GM06990 (cell line): Measurements from ENCODE around the gene COL8A1.

ENCODE experiments used
- DNase-seq: peaks from one replicate; pipeline ENCODE4 v3.0.0-alpha.2; 2011; ENCODE audit not compliant: insufficient read length; ENCODE audit errors: extremely low read depth
- H3K27me3 ChIP-seq: replicated peaks from 2 replicates; pipeline ENCODE4 v1.6.0; 2011; ENCODE audit warnings: low read length; ENCODE audit not compliant: control insufficient read depth, insufficient read depth
- H3K36me3 ChIP-seq: 2 replicates; pipeline ENCODE4 v1.5.1; 2011; ENCODE audit warnings: low read length; ENCODE audit not compliant: control insufficient read depth, insufficient read depth
- H3K4me3 ChIP-seq: replicated peaks from 2 replicates; pipeline ENCODE4 v1.5.1; 2011; ENCODE audit warnings: low read depth, mild to moderate bottlenecking, control low read depth, low read length
- TF ChIP-seq, protein P1 (sequence below): IDR thresholded peaks from 2 replicates; pipeline ENCODE4 v1.5.1; 2011; ENCODE audit warnings: low read length, control low read depth, mild to moderate bottlenecking, inconsistent platforms; ENCODE audit not compliant: insufficient read depth, poor library complexity, severe bottlenecking

The COL8A1 gene

DNA sequence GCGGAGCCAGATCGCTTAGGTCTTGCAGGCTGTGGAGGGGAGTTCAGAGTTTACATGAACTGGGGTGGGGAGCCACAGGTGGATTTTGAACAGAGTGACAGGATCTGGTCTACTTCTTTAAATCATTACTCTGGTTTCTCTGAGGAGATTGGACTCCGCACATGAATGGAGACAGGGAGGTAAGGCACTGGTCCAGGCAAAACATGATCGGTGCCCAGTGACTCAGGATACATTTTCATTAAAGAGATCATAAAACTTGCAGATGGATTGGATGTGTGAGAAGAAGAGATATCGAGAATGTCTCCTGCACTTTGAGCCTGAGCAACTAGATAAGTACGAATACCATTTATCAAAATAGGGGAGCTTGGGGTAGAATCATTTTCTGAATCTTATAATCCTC, 117.4 kb downstream of the COL8A1 start:
- DNase-seq, result no peak
- Histone ChIP-seq H3K4me3 (no peak overlapping the region), H3K27me3 (no peaks in the 10 kb centered on the region), H3K36me3 (no peaks in the 10 kb centered on the region)
- TF ChIP-seq, protein P1, sequence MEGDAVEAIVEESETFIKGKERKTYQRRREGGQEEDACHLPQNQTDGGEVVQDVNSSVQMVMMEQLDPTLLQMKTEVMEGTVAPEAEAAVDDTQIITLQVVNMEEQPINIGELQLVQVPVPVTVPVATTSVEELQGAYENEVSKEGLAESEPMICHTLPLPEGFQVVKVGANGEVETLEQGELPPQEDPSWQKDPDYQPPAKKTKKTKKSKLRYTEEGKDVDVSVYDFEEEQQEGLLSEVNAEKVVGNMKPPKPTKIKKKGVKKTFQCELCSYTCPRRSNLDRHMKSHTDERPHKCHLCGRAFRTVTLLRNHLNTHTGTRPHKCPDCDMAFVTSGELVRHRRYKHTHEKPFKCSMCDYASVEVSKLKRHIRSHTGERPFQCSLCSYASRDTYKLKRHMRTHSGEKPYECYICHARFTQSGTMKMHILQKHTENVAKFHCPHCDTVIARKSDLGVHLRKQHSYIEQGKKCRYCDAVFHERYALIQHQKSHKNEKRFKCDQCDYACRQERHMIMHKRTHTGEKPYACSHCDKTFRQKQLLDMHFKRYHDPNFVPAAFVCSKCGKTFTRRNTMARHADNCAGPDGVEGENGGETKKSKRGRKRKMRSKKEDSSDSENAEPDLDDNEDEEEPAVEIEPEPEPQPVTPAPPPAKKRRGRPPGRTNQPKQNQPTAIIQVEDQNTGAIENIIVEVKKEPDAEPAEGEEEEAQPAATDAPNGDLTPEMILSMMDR, result no peak

DNA sequence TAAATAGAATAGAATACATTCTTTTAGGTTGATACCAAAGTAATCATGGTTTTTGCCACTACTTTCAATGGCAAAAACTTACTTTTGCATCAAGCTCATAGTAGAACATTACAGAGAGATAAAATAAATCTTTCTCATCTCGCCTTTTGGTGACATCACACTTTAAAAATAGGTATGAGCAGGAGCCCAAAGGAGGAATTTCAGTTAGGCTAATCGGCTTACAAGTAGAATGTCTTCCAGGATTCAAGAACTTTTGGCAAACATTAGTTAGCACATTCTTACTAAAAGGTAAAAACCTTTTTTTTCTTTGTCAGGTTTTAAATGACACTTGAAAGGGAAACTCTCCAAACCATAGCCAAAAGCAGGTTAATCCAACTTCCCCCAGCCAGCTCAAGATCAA, 119.6 kb downstream of the COL8A1 start:
- Histone ChIP-seq H3K36me3 (no peaks in the 10 kb centered on the region), H3K27me3 (no peaks in the 10 kb centered on the region), H3K4me3 (no peak overlapping the region)
- no peak for DNase-seq
- TF ChIP-seq, protein P1, result no peak

DNA sequence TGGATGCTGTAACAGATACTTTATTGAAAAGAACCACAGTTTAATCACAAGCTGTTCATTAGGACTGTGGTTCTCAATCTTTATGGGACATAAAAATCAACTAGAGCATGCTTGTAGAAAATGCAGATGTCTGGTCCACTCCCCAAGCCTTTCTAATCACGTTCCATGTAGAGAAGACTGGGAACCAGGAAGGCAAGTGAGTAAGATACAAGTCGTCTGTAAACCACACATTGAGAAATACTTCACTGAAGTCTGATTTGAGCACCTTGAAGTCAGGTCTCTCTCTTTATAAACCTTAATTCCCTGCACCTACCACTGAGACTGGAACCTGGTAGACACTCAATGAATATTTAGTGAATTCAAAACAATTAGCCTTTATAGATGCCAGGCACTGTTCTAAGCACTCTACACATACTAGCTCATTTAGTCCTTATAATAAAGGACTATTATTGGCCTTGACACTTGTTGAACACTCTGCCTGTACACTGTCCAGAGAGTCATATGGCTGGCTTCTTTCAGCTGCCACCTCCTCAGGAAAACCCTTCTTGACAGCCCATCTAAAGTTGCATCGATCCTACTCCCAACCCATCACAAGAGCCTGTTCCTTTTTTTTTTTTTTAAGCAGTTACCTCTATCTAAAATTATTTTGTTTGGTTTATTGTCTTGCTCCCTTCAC, 120.2 kb downstream of the COL8A1 start:
- Histone ChIP-seq H3K27me3 (no peaks in the 10 kb centered on the region), H3K4me3 (no peak overlapping the region), H3K36me3 (no peaks in the 10 kb centered on the region)
- no peak for DNase-seq
- TF ChIP-seq, protein P1, result no peak

DNA sequence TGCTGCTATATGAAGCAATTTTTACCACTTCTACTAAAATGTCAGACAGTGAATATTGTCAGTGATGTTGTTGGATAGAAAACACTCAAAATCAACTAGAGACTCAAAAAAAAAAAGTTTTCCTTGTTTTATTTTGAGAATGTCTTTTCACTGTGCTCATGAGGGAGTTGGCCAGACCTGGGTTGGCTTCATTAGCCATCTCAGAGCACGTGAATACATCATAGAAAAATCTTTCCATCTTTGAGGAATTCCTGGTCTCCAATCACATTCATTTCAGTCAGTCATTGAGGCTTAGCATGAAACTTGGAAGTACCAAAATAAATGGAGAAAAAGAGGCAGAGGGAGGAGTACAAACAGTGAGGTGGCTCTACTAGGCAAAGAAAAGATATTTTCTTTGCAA, 121.6 kb downstream of the COL8A1 start:
- TF ChIP-seq, protein P1, result no peak
- DNase-seq, result no peak
- Histone ChIP-seq H3K36me3 (no peaks in the 10 kb centered on the region), H3K4me3 (no peak overlapping the region), H3K27me3 (no peaks in the 10 kb centered on the region)

DNA sequence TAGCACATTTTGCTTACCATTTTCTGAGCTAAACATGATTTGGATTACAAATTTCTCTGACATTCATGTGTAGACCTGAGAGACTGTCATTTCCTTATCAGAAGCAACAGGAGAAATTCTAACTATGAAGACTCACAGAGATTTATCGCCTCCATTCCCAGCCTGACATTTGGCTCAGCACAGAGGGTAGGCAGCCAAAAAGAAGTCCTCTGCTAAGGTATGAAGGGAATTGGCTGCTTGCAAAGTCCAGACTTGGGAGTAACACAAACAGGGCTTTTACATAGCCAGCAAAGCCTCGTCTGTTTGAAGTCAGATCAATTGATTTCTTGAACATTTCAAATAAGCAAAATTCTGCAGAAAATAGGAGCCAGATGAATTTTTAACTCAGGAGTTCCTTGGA, 122.2 kb downstream of the COL8A1 start:
- no peak overlapping the region for H3K4me3 ChIP-seq
- H3K36me3 ChIP-seq, result no peaks in the 10 kb centered on the region
- TF ChIP-seq, protein P1, result no peak
- no peak for DNase-seq
- no peaks in the 10 kb centered on the region for H3K27me3 ChIP-seq

DNA sequence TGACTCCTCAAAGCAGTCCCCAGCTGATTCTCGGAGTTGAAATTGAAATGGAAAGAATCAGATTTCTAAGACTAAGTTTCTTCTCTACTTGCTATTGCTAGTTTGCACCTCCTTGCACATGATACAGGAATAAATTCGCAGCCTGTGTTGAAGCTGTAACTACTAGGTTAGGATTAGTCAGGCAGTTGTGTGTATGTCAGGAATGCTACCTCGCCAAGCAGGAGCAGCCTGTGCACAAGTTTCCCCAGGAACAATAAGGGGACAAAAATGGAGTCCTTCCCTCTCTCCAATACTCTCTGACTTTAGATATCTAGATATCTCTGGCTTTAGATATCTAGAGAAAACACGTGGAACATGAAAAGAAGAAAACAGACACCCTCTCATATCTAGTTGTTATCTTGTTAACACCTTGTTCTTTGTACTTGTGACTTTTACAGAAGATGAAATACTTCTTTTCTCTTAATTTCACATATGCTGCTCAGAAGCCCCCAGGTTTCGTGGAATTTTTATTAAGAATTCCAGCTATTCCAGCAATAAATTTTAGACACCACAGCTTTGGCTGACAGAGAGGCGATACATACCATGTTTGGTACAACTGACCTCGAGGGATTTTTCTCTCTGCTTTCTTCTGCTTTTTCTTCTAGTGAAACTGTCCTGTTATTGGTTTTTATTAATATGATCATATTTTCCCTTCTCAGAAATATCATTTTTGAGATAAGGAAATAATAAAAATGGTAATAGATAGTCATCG, 123.2 kb downstream of the COL8A1 start:
- Histone ChIP-seq H3K36me3 (no peaks in the 10 kb centered on the region), H3K27me3 (no peaks in the 10 kb centered on the region), H3K4me3 (no peak overlapping the region)
- no peak for DNase-seq
- TF ChIP-seq, protein P1, result no peak
